22Rv1 (cell line): ENCODE measurements around the gene COMMD4.
"Not testable (repeated sequence)": the region's sequence is repeated elsewhere in the genome, so short reads cannot be mapped to it uniquely, and the experiment has no call there.

Experiments used
- H3K27ac ChIP-seq: fragments of 450-650 bp; 2 replicates; pipeline ENCODE4 v1.5.1; 2017
- ZFX ChIP-seq: fragments of 450-650 bp; IDR thresholded peaks from 2 replicates; pipeline ENCODE4 v1.6.1; 2017; ENCODE audit warnings: antibody characterized with exemption, borderline replicate concordance
- TF ChIP-seq, protein P1 (sequence below): fragments of 450-650 bp; IDR thresholded peaks from 2 replicates; pipeline ENCODE4 v1.5.1; 2017; ENCODE audit warnings: mild to moderate bottlenecking

COMMD4 gene

DNA sequence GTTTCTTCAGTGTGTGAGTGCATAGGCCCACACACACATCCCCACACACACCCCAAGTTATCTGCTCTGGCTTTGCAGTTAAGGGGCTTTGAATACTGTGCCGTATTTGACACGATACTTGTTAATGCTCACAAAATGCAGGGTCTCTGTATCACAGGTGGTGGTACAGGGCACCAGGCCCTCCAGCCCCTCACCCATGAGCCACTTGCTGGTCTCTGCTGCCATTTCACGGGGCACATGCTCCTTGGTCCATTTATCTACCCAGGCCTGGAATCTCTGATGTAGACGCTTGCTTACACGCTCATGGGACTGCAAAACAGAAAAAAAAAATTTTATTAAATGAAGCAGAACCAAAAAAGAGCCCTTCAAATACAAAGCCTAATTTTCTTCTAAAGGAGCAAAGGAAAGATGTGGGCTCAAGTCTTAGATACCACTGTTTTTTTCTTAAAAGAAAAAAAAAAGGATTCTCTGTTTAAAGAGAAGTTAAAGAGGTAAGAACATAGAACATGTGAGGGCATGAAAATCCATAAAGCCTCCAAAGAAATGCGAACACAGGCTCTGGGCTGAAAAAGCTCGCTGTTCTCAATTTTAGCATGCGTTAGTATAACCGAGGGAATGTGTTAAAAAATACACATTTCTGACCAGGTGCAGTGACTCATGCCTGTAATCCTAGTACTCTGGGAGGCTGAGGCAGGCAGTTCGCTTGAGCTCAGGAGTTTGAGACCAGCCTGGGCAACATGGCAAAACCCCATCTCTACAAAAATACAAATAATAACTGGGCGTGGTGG is 36.2 kb downstream of the COMMD4 start:
- TF ChIP-seq ZFX, result no peak
- TF ChIP-seq, protein P1, sequence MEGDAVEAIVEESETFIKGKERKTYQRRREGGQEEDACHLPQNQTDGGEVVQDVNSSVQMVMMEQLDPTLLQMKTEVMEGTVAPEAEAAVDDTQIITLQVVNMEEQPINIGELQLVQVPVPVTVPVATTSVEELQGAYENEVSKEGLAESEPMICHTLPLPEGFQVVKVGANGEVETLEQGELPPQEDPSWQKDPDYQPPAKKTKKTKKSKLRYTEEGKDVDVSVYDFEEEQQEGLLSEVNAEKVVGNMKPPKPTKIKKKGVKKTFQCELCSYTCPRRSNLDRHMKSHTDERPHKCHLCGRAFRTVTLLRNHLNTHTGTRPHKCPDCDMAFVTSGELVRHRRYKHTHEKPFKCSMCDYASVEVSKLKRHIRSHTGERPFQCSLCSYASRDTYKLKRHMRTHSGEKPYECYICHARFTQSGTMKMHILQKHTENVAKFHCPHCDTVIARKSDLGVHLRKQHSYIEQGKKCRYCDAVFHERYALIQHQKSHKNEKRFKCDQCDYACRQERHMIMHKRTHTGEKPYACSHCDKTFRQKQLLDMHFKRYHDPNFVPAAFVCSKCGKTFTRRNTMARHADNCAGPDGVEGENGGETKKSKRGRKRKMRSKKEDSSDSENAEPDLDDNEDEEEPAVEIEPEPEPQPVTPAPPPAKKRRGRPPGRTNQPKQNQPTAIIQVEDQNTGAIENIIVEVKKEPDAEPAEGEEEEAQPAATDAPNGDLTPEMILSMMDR, result no peak
- H3K27ac ChIP-seq, result no peak overlapping the region

DNA sequence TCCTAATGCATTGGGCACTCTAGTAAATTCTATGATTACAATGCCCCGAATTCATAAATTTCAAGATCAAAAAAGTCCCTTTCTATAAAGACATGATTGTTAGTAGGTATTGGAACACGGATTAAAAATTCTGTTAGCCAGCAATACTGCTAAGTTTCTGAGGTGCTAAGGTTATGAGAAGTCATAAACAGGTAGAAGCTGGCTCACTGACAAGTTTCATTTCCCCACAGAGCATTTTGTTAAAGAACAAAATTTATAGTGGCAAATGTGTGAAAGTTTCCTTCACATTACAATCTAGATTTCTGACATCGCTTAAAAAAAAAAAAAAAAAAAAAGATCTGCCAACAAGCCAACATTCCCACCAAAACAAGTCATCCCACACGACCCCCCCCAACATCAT is 44.9 kb downstream of the COMMD4 start:
- TF ChIP-seq, protein P1, result no peak
- no peak for TF ChIP-seq ZFX
- no peak overlapping the region for H3K27ac ChIP-seq

DNA sequence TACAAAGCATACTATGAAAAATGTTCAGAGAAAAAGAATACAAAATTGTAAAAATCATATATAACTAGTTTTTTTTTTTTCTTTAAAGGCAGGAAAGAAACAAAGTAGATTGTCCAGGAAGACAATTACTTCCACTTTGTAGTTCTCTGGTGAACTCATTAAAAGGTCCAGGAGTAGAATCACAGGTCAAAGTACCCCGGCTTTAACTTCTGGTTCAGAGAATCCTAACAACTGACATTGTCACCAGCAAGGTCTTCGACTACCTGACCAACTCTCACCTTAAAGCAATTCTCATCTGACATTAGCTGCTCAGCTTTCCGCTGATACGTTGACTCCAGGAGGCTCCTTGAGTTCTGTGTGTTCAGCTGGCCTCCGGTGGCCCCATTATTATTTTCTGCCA is 48.1 kb downstream of the COMMD4 start:
- not testable (repeated sequence) for H3K27ac ChIP-seq
